ENCODE measurements around the gene LAMB3. TPM values are rescaled to one million over a fixed set of nuclear protein-coding genes. Genes with fewer than 3 reads are reported as not detected.

LAMB3 gene
- polyA plus RNA-seq, 1 donor from 2014 or later: 5.8 TPM

DNA sequence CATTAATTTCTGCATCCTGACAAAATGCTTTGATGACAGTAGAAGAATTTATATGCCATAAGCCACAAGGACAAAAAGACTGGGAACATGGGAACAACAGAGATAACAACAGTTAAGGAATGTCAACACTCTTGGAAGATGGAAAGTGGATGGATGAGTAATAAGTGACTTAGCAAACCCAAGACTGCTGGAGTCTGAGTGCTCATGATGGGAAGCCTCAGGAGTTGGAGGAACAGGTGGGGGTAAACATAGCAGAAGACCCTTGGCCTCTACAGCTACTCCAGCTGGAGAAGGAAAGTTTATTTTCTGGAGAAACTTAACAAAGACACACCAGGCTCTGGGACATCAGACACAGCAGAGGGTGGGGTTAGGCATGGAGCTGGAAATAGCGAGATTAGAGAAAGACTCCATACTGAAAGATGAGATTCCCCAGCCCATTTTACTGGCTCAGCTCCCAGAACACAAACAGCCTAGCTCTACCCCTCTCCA is 36.6 kb upstream of the LAMB3 start:
- no peaks in the 10 kb centered on the region for H3K9me3 ChIP-seq (ENCODE audit: low read length)
- H3K27me3 ChIP-seq (ENCODE audit: insufficient read depth, low read depth, low read length): peaks cover 2% of the 10 kb centered on the region
- no peak overlapping the region for H2AFZ ChIP-seq (ENCODE audit: low read depth, low read length)
- H3K4me2 ChIP-seq (ENCODE audit: low read length): no peak overlapping the region
- H3F3A ChIP-seq (ENCODE audit: insufficient read depth, low read length, poor library complexity, severe bottlenecking): no peaks in the 10 kb centered on the region
- no peaks in the 10 kb centered on the region for H3K79me2 ChIP-seq (replicated peaks; ENCODE audit: insufficient read depth, low read length)
- H3K4me3 ChIP-seq (ENCODE audit: low read length): no peak overlapping the region
- H3K36me3 ChIP-seq (ENCODE audit: insufficient read depth, low read length): no peaks in the 10 kb centered on the region
- H3K9ac ChIP-seq (ENCODE audit: low read length): no peak overlapping the region
- H4K20me1 ChIP-seq (ENCODE audit: insufficient read depth): no peaks in the 10 kb centered on the region
- H3K27ac ChIP-seq (ENCODE audit: low read length): no peak overlapping the region
- H3K9me2 ChIP-seq (ENCODE audit: insufficient read depth, low read length): no peaks in the 10 kb centered on the region
- TF ChIP-seq SMC3 (conservative IDR thresholded peaks at IDR 0.05; ENCODE audit: poor library complexity): no peak
- no peak for TF ChIP-seq EP300 (conservative IDR thresholded peaks at IDR 0.05; ENCODE audit: poor library complexity, severe bottlenecking)
- TF ChIP-seq MXI1 (conservative IDR thresholded peaks at IDR 0.05; ENCODE audit: poor library complexity, severe bottlenecking): no peak
- no peak for TF ChIP-seq POLR2AphosphoS5 (IDR thresholded peaks at IDR 0.05)
- no peak for TF ChIP-seq RAD21 (conservative IDR thresholded peaks at IDR 0.05)
- TF ChIP-seq, protein P1, sequence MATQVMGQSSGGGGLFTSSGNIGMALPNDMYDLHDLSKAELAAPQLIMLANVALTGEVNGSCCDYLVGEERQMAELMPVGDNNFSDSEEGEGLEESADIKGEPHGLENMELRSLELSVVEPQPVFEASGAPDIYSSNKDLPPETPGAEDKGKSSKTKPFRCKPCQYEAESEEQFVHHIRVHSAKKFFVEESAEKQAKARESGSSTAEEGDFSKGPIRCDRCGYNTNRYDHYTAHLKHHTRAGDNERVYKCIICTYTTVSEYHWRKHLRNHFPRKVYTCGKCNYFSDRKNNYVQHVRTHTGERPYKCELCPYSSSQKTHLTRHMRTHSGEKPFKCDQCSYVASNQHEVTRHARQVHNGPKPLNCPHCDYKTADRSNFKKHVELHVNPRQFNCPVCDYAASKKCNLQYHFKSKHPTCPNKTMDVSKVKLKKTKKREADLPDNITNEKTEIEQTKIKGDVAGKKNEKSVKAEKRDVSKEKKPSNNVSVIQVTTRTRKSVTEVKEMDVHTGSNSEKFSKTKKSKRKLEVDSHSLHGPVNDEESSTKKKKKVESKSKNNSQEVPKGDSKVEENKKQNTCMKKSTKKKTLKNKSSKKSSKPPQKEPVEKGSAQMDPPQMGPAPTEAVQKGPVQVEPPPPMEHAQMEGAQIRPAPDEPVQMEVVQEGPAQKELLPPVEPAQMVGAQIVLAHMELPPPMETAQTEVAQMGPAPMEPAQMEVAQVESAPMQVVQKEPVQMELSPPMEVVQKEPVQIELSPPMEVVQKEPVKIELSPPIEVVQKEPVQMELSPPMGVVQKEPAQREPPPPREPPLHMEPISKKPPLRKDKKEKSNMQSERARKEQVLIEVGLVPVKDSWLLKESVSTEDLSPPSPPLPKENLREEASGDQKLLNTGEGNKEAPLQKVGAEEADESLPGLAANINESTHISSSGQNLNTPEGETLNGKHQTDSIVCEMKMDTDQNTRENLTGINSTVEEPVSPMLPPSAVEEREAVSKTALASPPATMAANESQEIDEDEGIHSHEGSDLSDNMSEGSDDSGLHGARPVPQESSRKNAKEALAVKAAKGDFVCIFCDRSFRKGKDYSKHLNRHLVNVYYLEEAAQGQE (IDR thresholded peaks at IDR 0.05; ENCODE audit: borderline replicate concordance): no peak
- no peak for TF ChIP-seq EZH2 (IDR thresholded peaks at IDR 0.05; ENCODE audit: borderline replicate concordance, insufficient read depth, low read length, poor library complexity, severe bottlenecking)
- TF ChIP-seq, protein P2, sequence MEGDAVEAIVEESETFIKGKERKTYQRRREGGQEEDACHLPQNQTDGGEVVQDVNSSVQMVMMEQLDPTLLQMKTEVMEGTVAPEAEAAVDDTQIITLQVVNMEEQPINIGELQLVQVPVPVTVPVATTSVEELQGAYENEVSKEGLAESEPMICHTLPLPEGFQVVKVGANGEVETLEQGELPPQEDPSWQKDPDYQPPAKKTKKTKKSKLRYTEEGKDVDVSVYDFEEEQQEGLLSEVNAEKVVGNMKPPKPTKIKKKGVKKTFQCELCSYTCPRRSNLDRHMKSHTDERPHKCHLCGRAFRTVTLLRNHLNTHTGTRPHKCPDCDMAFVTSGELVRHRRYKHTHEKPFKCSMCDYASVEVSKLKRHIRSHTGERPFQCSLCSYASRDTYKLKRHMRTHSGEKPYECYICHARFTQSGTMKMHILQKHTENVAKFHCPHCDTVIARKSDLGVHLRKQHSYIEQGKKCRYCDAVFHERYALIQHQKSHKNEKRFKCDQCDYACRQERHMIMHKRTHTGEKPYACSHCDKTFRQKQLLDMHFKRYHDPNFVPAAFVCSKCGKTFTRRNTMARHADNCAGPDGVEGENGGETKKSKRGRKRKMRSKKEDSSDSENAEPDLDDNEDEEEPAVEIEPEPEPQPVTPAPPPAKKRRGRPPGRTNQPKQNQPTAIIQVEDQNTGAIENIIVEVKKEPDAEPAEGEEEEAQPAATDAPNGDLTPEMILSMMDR (IDR thresholded peaks at IDR 0.05; ENCODE audit: poor library complexity, severe bottlenecking): no peak
- no peak for TF ChIP-seq TAF1 (IDR thresholded peaks at IDR 0.05; ENCODE audit: low read depth)

DNA sequence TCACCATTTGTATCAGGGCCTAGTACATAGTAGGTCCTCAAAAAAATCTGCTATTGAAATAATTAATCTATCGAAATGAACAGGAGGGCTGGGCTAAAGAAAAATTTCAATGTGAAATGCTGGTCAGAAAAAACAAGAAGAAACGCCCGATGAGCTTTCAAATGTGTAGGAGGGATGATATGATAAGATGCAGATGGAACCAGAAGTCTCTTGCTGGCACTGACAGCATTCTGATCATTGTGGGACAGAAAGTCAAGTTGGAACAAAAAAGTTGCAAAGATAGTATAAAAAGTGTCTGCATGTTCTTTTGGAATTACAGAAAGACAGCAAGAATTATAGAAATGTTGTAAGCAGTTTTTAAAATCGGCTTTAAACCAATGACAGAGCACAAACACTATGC is 34.1 kb upstream of the LAMB3 start:
- H4K20me1 ChIP-seq (ENCODE audit: insufficient read depth): no peaks in the 10 kb centered on the region
- no peaks in the 10 kb centered on the region for H3K9me3 ChIP-seq (ENCODE audit: low read length)
- H3K27me3 ChIP-seq (ENCODE audit: insufficient read depth, low read depth, low read length): no peaks in the 10 kb centered on the region
- no peaks in the 10 kb centered on the region for H3K79me2 ChIP-seq (replicated peaks; ENCODE audit: insufficient read depth, low read length)
- H3K4me2 ChIP-seq (ENCODE audit: low read length): no peak overlapping the region
- H3K36me3 ChIP-seq (ENCODE audit: insufficient read depth, low read length): no peaks in the 10 kb centered on the region
- H3K27ac ChIP-seq (ENCODE audit: low read length): no peak overlapping the region
- TF ChIP-seq POLR2AphosphoS5 (IDR thresholded peaks at IDR 0.05) (no peak), RAD21 (conservative IDR thresholded peaks at IDR 0.05) (no peak), SMC3 (conservative IDR thresholded peaks at IDR 0.05; ENCODE audit: poor library complexity) (no peak), MXI1 (conservative IDR thresholded peaks at IDR 0.05; ENCODE audit: poor library complexity, severe bottlenecking) (no peak), EZH2 (IDR thresholded peaks at IDR 0.05; ENCODE audit: borderline replicate concordance, insufficient read depth, low read length, poor library complexity, severe bottlenecking) (no peak), TAF1 (IDR thresholded peaks at IDR 0.05; ENCODE audit: low read depth) (no peak), EP300 (conservative IDR thresholded peaks at IDR 0.05; ENCODE audit: poor library complexity, severe bottlenecking) (no peak)
- TF ChIP-seq, protein P2 (IDR thresholded peaks at IDR 0.05; ENCODE audit: poor library complexity, severe bottlenecking): no peak
- TF ChIP-seq, protein P1 (IDR thresholded peaks at IDR 0.05; ENCODE audit: borderline replicate concordance): no peak
- no peak overlapping the region for H2AFZ ChIP-seq (ENCODE audit: low read depth, low read length)
- H3K9me2 ChIP-seq (ENCODE audit: insufficient read depth, low read length): no peaks in the 10 kb centered on the region
- no peak overlapping the region for H3K9ac ChIP-seq (ENCODE audit: low read length)
- no peaks in the 10 kb centered on the region for H3F3A ChIP-seq (ENCODE audit: insufficient read depth, low read length, poor library complexity, severe bottlenecking)
- H3K4me3 ChIP-seq (ENCODE audit: low read length): no peak overlapping the region
